ENCODE measurements around the gene METAP2. TPM values are rescaled to one million over a fixed set of nuclear protein-coding genes. Genes with fewer than 3 reads are reported as not detected.

The METAP2 gene
- total RNA-seq, 1 experiment from 2014 or later, result 127 TPM

- TF ChIP-seq EGR1 (IDR thresholded peaks at IDR 0.05; ENCODE audit: low read depth), result no peak
- POLR2A ChIA-PET, result no interaction called here
- no TSS peak for BruUV-seq (replicated peaks)
- CTCF ChIA-PET, result interaction anchor here (1.0 to 1.5 kb wide), 2 partner anchors 10 to 30 kb away, joined by 5 to 6 read pairs; no protein-coding TSS in a partner anchor
- Histone ChIP-seq H3K4me1 (ENCODE audit: control insufficient read depth in 1 of 2, insufficient read depth in 2 of 2, low read length in 2 of 2) (no peaks in the 10 kb centered on the region), H3K36me3 (ENCODE audit: control insufficient read depth in 1 of 2, insufficient read depth in 2 of 2, low read length in 2 of 2) (no peaks in the 10 kb centered on the region), H3K79me2 (ENCODE audit: insufficient read depth, low read length) (no peaks in the 10 kb centered on the region), H3K9me3 (ENCODE audit: control insufficient read depth in 1 of 2, insufficient read depth in 1 of 2, low read depth in 1 of 2, low read length in 2 of 2) (no peaks in the 10 kb centered on the region; a peak in 2 of 4 replicates), H3K27me3 (ENCODE audit: insufficient read depth, low read length) (no peaks in the 10 kb centered on the region), H2AFZ (ENCODE audit: low read depth, low read length, poor library complexity, severe bottlenecking) (peak overlapping the region; percentile 24), H3K27ac (ENCODE audit: low read depth, low read length) (no peak overlapping the region), H3K4me2 (ENCODE audit: low read length) (no peak overlapping the region), H3K9me2 (ENCODE audit: insufficient read depth) (no peaks in the 10 kb centered on the region), H3K9ac (ENCODE audit: low read length) (no peak overlapping the region), H3K4me3 (replicated peaks in 1 of 2; ENCODE audit: low read depth in 1 of 2, low read length in 2 of 2) (no peak overlapping the region), H4K20me1 (ENCODE audit: insufficient read depth) (no peaks in the 10 kb centered on the region)
- intact Hi-C loops (cut with micrococcal nuclease), result no loop called here
- DNase-seq (ENCODE audit: low read depth, low spot score) (no peak), ATAC-seq (no peak)
- RAD21 ChIA-PET (ENCODE audit: low non-redundant PET in 1 of 2, low total read pairs in 2 of 2, uncharacterized antibody in 2 of 2, unreplicated experiment in 2 of 2), result no interaction called here
Measured at GRCh38 chr12:95544756-95545155, 70.8 kb downstream of the METAP2 start.

- BruUV-seq (replicated peaks), result no TSS peak
- Histone ChIP-seq H3K27me3 (ENCODE audit: insufficient read depth, low read length) (no peaks in the 10 kb centered on the region), H3K36me3 (ENCODE audit: control insufficient read depth in 1 of 2, insufficient read depth in 2 of 2, low read length in 2 of 2) (no peaks in the 10 kb centered on the region), H3K9me2 (ENCODE audit: insufficient read depth) (no peaks in the 10 kb centered on the region), H2AFZ (ENCODE audit: low read depth, low read length, poor library complexity, severe bottlenecking) (peak overlapping the region; percentile 24), H3K27ac (ENCODE audit: low read depth, low read length) (no peak overlapping the region), H3K4me1 (ENCODE audit: control insufficient read depth in 1 of 2, insufficient read depth in 2 of 2, low read length in 2 of 2) (no peaks in the 10 kb centered on the region), H3K79me2 (ENCODE audit: insufficient read depth, low read length) (no peaks in the 10 kb centered on the region), H3K9me3 (ENCODE audit: control insufficient read depth in 1 of 2, insufficient read depth in 1 of 2, low read depth in 1 of 2, low read length in 2 of 2) (no peaks in the 10 kb centered on the region; a peak in 2 of 4 replicates), H4K20me1 (ENCODE audit: insufficient read depth) (no peaks in the 10 kb centered on the region), H3K9ac (ENCODE audit: low read length) (no peak overlapping the region), H3K4me2 (ENCODE audit: low read length) (no peak overlapping the region), H3K4me3 (replicated peaks in 1 of 2; ENCODE audit: low read depth in 1 of 2, low read length in 2 of 2) (no peak overlapping the region)
- TF ChIP-seq SRF (IDR thresholded peaks at IDR 0.05; ENCODE audit: low read depth), result no peak
- TF ChIP-seq ELF1 (IDR thresholded peaks at IDR 0.05; ENCODE audit: borderline replicate concordance, low read depth), result no peak
- TF ChIP-seq FOSL1 (IDR thresholded peaks at IDR 0.05; ENCODE audit: low read depth), result no peak
- TF ChIP-seq SIN3A (IDR thresholded peaks at IDR 0.05; ENCODE audit: low read depth), result no peak
- no peak for TF ChIP-seq SP1 (IDR thresholded peaks at IDR 0.05; ENCODE audit: low read depth)
- TF ChIP-seq YY1 (IDR thresholded peaks at IDR 0.05; ENCODE audit: extremely low read depth, insufficient replicate concordance, low read depth, low read length), result no peak
- intact Hi-C loops (cut with micrococcal nuclease), result no loop called here
- RAD21 ChIA-PET (ENCODE audit: low non-redundant PET in 1 of 2, low total read pairs in 2 of 2, uncharacterized antibody in 2 of 2, unreplicated experiment in 2 of 2), result no interaction called here
- ATAC-seq (no peak), DNase-seq (ENCODE audit: low read depth, low spot score) (no peak)
- CTCF ChIA-PET, result interaction anchor here (1.0 to 1.5 kb wide), 2 partner anchors 11 to 30 kb away, joined by 5 to 6 read pairs; no protein-coding TSS in a partner anchor
- POLR2A ChIA-PET, result no interaction called here
Measured at GRCh38 chr12:95545303-95545702, 71.4 kb downstream of the METAP2 start.

Measured in HCT116 (cell line).